HG03139 (cell line): ENCODE measurements around the gene CTNNA3.

Source experiments
- ATAC-seq: cut with Tn5 transposase; IDR thresholded peaks from one replicate; pipeline ENCODE4 v1.9.1; 2021; ENCODE audit not compliant: unreplicated experiment

The CTNNA3 gene

GRCh38 chr10:66834802-66835201, 861.2 kb downstream of the CTNNA3 start:
- no peak for ATAC-seq

- ATAC-seq = no peak
Measured at GRCh38 chr10:66833861-66834260, 862.1 kb downstream of the CTNNA3 start.

GRCh38 chr10:66832781-66833422, 863.1 kb downstream of the CTNNA3 start:
- ATAC-seq = no peak

GRCh38 chr10:66828957-66829356, 867.0 kb downstream of the CTNNA3 start:
- ATAC-seq = no peak

GRCh38 chr10:66827353-66827752, 868.6 kb downstream of the CTNNA3 start:
- no peak for ATAC-seq

GRCh38 chr10:66823301-66823700, 872.7 kb downstream of the CTNNA3 start:
- ATAC-seq = no peak

GRCh38 chr10:66822801-66823200, 873.2 kb downstream of the CTNNA3 start:
- no peak for ATAC-seq

GRCh38 chr10:66819691-66820090, 876.3 kb downstream of the CTNNA3 start:
- no peak for ATAC-seq

- no peak for ATAC-seq
Measured at GRCh38 chr10:66813122-66813521, 882.9 kb downstream of the CTNNA3 start.

- ATAC-seq = no peak
Measured at GRCh38 chr10:66811211-66811610, 884.8 kb downstream of the CTNNA3 start.

- no peak for ATAC-seq
Measured at GRCh38 chr10:66809402-66809801, 886.6 kb downstream of the CTNNA3 start.

- no peak for ATAC-seq
Measured at GRCh38 chr10:66805612-66806011, 890.4 kb downstream of the CTNNA3 start.

GRCh38 chr10:66804962-66805361, 891.0 kb downstream of the CTNNA3 start:
- no peak for ATAC-seq

- ATAC-seq = no peak
Measured at GRCh38 chr10:66803174-66803573, 892.8 kb downstream of the CTNNA3 start.

GRCh38 chr10:66799474-66799873, 896.5 kb downstream of the CTNNA3 start:
- ATAC-seq = no peak

- ATAC-seq = no peak
Measured at GRCh38 chr10:66795866-66796265, 900.1 kb downstream of the CTNNA3 start.

- no peak for ATAC-seq
Measured at GRCh38 chr10:66792441-66792840, 903.6 kb downstream of the CTNNA3 start.

GRCh38 chr10:66788178-66788987, 907.6 kb downstream of the CTNNA3 start:
- no peak for ATAC-seq

- ATAC-seq = no peak
Measured at GRCh38 chr10:66786709-66787108, 909.3 kb downstream of the CTNNA3 start.

- ATAC-seq = no peak
Measured at GRCh38 chr10:66784770-66785169, 911.2 kb downstream of the CTNNA3 start.

GRCh38 chr10:66783316-66783715, 912.7 kb downstream of the CTNNA3 start:
- no peak for ATAC-seq

GRCh38 chr10:66782776-66783175, 913.2 kb downstream of the CTNNA3 start:
- ATAC-seq = no peak

- ATAC-seq = no peak
Measured at GRCh38 chr10:66782144-66782543, 913.9 kb downstream of the CTNNA3 start.
